ENCODE measurements around the gene KIF21A. TPM values are rescaled to one million over a fixed set of nuclear protein-coding genes. Genes with fewer than 3 reads are reported as not detected.

KIF21A gene
- total and polyA plus RNA-seq, 4 donors: 5.2 to 36.5 (median 13.3) TPM

DNA sequence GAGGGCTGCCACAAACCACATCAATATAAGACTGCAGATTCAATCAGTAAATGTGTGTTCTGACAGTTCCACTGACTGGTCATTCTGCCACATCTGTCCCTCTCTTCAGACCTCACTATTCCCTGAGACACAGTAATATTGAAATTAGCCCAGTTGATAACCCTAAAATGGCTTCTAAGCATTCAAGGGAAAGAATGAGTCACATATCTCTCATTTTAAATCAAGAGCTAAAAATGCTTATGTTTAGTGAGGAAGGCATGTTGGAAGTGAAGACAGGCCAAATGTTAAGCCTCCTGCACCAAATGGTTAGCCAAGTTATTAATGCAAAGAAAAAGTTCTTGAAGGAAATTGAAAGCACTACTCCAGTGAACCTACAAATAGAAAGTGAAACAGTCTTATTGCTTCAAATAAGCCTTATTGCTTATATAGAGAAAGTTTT, 24.5 kb upstream of the KIF21A start:
- ATAC-seq (ENCODE audit: insufficient read depth, low FRiP score) (no peak), DNase-seq (no peak)
- Histone ChIP-seq H3K4me3 (no peak overlapping the region), H3K9ac (ENCODE audit: insufficient read depth in 1 of 2, low read length in 2 of 2) (no peak overlapping the region), H3K27ac (ENCODE audit: low read depth in 1 of 2, low read length in 1 of 2) (no peak overlapping the region), H3K36me3 (ENCODE audit: control insufficient read depth in 4 of 4, insufficient read depth in 4 of 4, low read length in 4 of 4) (no peaks in the 10 kb centered on the region), H3K27me3 (ENCODE audit: control insufficient read depth in 3 of 3, insufficient read depth in 3 of 3, low read length in 2 of 3) (no peaks in the 10 kb centered on the region), H3K9me3 (ENCODE audit: control insufficient read depth in 4 of 4, insufficient read depth in 3 of 4, low read length in 3 of 4) (no peaks in the 10 kb centered on the region), H3K4me1 (ENCODE audit: control insufficient read depth in 5 of 5, insufficient read depth in 5 of 5, low read length in 5 of 5) (no peaks in the 10 kb centered on the region)
- TF ChIP-seq, protein P1, sequence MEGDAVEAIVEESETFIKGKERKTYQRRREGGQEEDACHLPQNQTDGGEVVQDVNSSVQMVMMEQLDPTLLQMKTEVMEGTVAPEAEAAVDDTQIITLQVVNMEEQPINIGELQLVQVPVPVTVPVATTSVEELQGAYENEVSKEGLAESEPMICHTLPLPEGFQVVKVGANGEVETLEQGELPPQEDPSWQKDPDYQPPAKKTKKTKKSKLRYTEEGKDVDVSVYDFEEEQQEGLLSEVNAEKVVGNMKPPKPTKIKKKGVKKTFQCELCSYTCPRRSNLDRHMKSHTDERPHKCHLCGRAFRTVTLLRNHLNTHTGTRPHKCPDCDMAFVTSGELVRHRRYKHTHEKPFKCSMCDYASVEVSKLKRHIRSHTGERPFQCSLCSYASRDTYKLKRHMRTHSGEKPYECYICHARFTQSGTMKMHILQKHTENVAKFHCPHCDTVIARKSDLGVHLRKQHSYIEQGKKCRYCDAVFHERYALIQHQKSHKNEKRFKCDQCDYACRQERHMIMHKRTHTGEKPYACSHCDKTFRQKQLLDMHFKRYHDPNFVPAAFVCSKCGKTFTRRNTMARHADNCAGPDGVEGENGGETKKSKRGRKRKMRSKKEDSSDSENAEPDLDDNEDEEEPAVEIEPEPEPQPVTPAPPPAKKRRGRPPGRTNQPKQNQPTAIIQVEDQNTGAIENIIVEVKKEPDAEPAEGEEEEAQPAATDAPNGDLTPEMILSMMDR (IDR thresholded peaks at IDR 0.05; ENCODE audit: control extremely low read depth, extremely low read depth): no peak

DNA sequence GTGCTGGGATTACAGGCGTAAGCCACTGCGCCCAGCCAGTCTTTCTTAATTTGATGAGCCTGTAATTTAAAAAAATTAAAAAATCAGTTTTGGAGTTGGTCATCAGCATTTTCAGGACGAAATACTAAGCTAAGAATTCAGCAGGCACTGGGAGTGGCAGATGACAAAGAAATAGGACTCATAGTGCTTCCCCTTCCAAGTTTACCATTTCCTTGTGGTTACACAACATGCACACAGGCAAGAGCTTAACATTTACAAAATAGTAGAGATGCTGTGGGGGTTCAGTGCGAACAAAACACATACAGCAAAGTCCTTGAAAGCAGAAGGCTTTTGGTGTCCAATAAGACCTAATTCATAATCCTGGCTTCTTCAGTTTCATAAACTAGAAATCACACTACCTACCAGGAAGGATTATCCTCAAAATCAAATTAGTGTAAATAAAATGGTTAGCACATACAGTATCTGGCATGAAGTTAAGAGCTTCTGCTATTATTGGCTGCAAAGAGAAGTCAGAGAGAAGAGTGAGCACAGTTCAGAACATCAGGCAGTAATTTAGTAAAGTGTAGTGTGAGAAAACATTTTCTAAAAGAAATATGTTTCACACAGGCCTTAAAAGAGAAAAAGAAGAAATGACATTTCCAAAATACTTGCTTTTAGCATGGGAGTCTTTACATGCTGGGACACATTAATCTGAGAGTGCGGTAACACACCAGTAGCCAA, 22.2 kb upstream of the KIF21A start:
- no peaks in the 10 kb centered on the region for H3K27me3 ChIP-seq (ENCODE audit: control insufficient read depth in 3 of 3, insufficient read depth in 3 of 3, low read length in 2 of 3)
- ATAC-seq (ENCODE audit: insufficient read depth, low FRiP score) (no peak), DNase-seq (no peak)
- TF ChIP-seq, protein P1 (IDR thresholded peaks at IDR 0.05; ENCODE audit: control extremely low read depth, extremely low read depth): no peak
- no peak overlapping the region for H3K9ac ChIP-seq (ENCODE audit: insufficient read depth in 1 of 2, low read length in 2 of 2)
- peaks cover 0 to 2% (median 0%) of the 10 kb centered on the region in 4 donors for H3K9me3 ChIP-seq (ENCODE audit: control insufficient read depth in 4 of 4, insufficient read depth in 3 of 4, low read length in 3 of 4)
- H3K4me1 ChIP-seq (ENCODE audit: control insufficient read depth in 5 of 5, insufficient read depth in 5 of 5, low read length in 5 of 5): no peaks in the 10 kb centered on the region
- H3K4me3 ChIP-seq: no peak overlapping the region
- WGBS, 2 donors: 74 to 83% methylated on average over 5 of the region's 5 CpGs
- no peaks in the 10 kb centered on the region for H3K36me3 ChIP-seq (ENCODE audit: control insufficient read depth in 4 of 4, insufficient read depth in 4 of 4, low read length in 4 of 4)
- H3K27ac ChIP-seq (ENCODE audit: low read depth in 1 of 2, low read length in 1 of 2): no peak overlapping the region

DNA sequence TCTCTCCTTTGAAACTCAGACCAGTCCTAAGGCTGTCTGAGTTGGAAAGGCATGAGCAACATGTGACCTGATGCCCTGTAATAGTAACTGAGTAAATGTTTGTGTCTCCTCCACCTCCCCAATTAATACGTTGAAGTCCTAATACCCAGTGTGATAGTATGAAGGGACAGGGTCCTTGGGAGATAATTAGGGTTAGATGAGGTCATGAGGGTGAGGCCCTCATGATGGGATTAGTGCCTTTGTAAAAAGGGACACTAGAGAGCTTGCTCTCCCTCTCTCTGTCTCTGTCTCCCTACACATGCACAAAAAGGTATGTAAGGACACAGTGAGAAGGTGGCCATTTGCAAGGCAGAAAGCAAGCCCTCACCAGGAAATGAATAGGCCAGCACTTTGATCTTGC, 18.1 kb upstream of the KIF21A start:
- Histone ChIP-seq H3K27me3 (ENCODE audit: control insufficient read depth in 3 of 3, insufficient read depth in 3 of 3, low read length in 2 of 3) (no peaks in the 10 kb centered on the region), H3K9me3 (ENCODE audit: control insufficient read depth in 4 of 4, insufficient read depth in 3 of 4, low read length in 3 of 4) (peaks cover 0 to 2% (median 0%) of the 10 kb centered on the region in 4 donors), H3K4me1 (ENCODE audit: control insufficient read depth in 5 of 5, insufficient read depth in 5 of 5, low read length in 5 of 5) (no peaks in the 10 kb centered on the region), H3K9ac (ENCODE audit: insufficient read depth in 1 of 2, low read length in 2 of 2) (no peak overlapping the region), H3K36me3 (ENCODE audit: control insufficient read depth in 4 of 4, insufficient read depth in 4 of 4, low read length in 4 of 4) (no peaks in the 10 kb centered on the region), H3K4me3 (no peak overlapping the region), H3K27ac (ENCODE audit: low read depth in 1 of 2, low read length in 1 of 2) (no peak overlapping the region)
- DNase-seq: no peak
- 75 to 80% methylated on average over 1 of the region's 1 CpG for WGBS, 2 donors
- TF ChIP-seq, protein P1 (IDR thresholded peaks at IDR 0.05; ENCODE audit: control extremely low read depth, extremely low read depth): no peak
- no peak for ATAC-seq (ENCODE audit: insufficient read depth, low FRiP score)

DNA sequence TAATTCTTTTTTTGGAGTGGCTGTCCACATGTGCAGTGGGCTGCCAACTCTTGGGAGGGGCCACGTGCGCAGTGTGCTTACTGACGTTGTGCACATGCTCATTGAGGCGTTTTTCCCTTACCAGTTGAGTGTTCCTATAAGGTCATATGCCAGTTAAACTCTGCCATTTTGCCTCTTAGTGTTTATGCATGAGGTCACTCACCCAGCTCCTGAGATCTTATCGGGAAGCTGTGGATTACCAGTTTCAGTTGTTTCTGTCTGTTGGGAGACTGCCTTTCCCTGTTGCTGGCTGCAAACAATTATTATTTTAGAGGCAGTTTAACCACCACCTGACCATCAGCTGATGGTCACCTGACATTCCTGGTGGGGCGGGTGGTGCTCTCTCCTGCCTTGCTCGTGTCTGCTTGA, 16.1 kb upstream of the KIF21A start:
- no peak for DNase-seq
- Histone ChIP-seq H3K4me3 (no peak overlapping the region), H3K27ac (ENCODE audit: low read depth in 1 of 2, low read length in 1 of 2) (no peak overlapping the region), H3K9ac (ENCODE audit: insufficient read depth in 1 of 2, low read length in 2 of 2) (no peak overlapping the region), H3K4me1 (ENCODE audit: control insufficient read depth in 5 of 5, insufficient read depth in 5 of 5, low read length in 5 of 5) (no peaks in the 10 kb centered on the region), H3K36me3 (ENCODE audit: control insufficient read depth in 4 of 4, insufficient read depth in 4 of 4, low read length in 4 of 4) (no peaks in the 10 kb centered on the region), H3K27me3 (ENCODE audit: control insufficient read depth in 3 of 3, insufficient read depth in 3 of 3, low read length in 2 of 3) (no peaks in the 10 kb centered on the region), H3K9me3 (ENCODE audit: control insufficient read depth in 4 of 4, insufficient read depth in 3 of 4, low read length in 3 of 4) (peaks cover 0 to 2% (median 0%) of the 10 kb centered on the region in 4 donors)
- WGBS, 2 donors: 85 to 87% methylated on average over 7 of the region's 7 CpGs
- no peak for ATAC-seq (ENCODE audit: insufficient read depth, low FRiP score)
- TF ChIP-seq, protein P1 (IDR thresholded peaks at IDR 0.05; ENCODE audit: control extremely low read depth, extremely low read depth): no peak

Data from lung (tissue), 12 donors.